Stimulated activated CD4-positive, alpha-beta T cell treated with anti-CD3 and anti-CD28 coated beads, TNF-alpha, amount 100 ng/mL, for 48 hours (primary cell): ENCODE data around the gene FAT3.

ENCODE experiments used
- DNase-seq, 3 donors: peaks; one replicate each; pipeline ENCODE4 v3.0.0-alpha.2; 2020; ENCODE audit warnings: low read depth in 3 of 3

Gene FAT3

GRCh38 chr11:92227959-92228935 is 3.6 kb downstream of the FAT3 start:
- no peak for DNase-seq

GRCh38 chr11:92236856-92237255 is 12.2 kb downstream of the FAT3 start:
- no peak for DNase-seq

GRCh38 chr11:92240916-92241315 is 16.3 kb downstream of the FAT3 start:
- no peak for DNase-seq

- no peak for DNase-seq
Observed at GRCh38 chr11:92245700-92246271, 21.2 kb downstream of the FAT3 start.

- DNase-seq, result no peak
Observed at GRCh38 chr11:92246630-92247029, 22.0 kb downstream of the FAT3 start.

- no peak for DNase-seq
Observed at GRCh38 chr11:92249156-92249753, 24.6 kb downstream of the FAT3 start.

GRCh38 chr11:92251980-92252379 is 27.4 kb downstream of the FAT3 start:
- no peak for DNase-seq

GRCh38 chr11:92253421-92253820 is 28.8 kb downstream of the FAT3 start:
- no peak for DNase-seq

- DNase-seq, result no peak
Observed at GRCh38 chr11:92253945-92254344, 29.3 kb downstream of the FAT3 start.

GRCh38 chr11:92257536-92257935 is 32.9 kb downstream of the FAT3 start:
- no peak for DNase-seq

GRCh38 chr11:92259861-92260260 is 35.2 kb downstream of the FAT3 start:
- DNase-seq, result no peak

GRCh38 chr11:92264350-92264749 is 39.7 kb downstream of the FAT3 start:
- no peak for DNase-seq

GRCh38 chr11:92266806-92267205 is 42.2 kb downstream of the FAT3 start:
- no peak for DNase-seq

GRCh38 chr11:92267278-92267677 is 42.7 kb downstream of the FAT3 start:
- no peak for DNase-seq

GRCh38 chr11:92267968-92268367 is 43.4 kb downstream of the FAT3 start:
- no peak for DNase-seq

GRCh38 chr11:92268546-92268945 is 43.9 kb downstream of the FAT3 start:
- no peak for DNase-seq

GRCh38 chr11:92269021-92269420 is 44.4 kb downstream of the FAT3 start:
- no peak for DNase-seq

- DNase-seq, result no peak
Observed at GRCh38 chr11:92269841-92270240, 45.2 kb downstream of the FAT3 start.

- DNase-seq, result no peak
Observed at GRCh38 chr11:92272651-92273050, 48.0 kb downstream of the FAT3 start.
